GM12892 (cell line): ENCODE results near the gene TRIM13.

Source experiments
- POLR2A ChIP-seq: IDR thresholded peaks from 2 replicates; pipeline ENCODE4 v1.6.1; 2011; ENCODE audit warnings: low read depth, low read length, control low read depth
- POLR2AphosphoS5 ChIP-seq: IDR thresholded peaks from 2 replicates; pipeline ENCODE4 v1.6.1; 2011; ENCODE audit warnings: low read depth, low read length, control low read depth

GRCh38 chr13:49953560-49953959 is 43.3 kb upstream of the TRIM13 start:
- no peak for TF ChIP-seq POLR2AphosphoS5
- no peak for TF ChIP-seq POLR2A
